COLO668 (cell line): ENCODE measurements around the gene ZNF592.
"Not testable (repeated sequence)": the region's sequence is repeated elsewhere in the genome, so short reads cannot be mapped to it uniquely, and the experiment has no call there.

Source experiments
- DNase-seq: peaks from one replicate; lab custom pipeline; 2025; ENCODE audit not compliant: unreplicated experiment; lab: John Stamatoyannopoulos, UW

ZNF592 gene

GRCh38 chr15:84748274-84749110 is at the start of gene ZNF592:
Gene ZNF592 (plus strand): TSS chr15:84748592. CDS start chr15:84782676, 34,084 bp downstream.
- peak; percentile 85 for DNase-seq

- no peak for DNase-seq
Measured at GRCh38 chr15:84699538-84700191, 48.7 kb upstream of the ZNF592 start.

GRCh38 chr15:84702961-84703482 is 45.4 kb upstream of the ZNF592 start:
- no peak for DNase-seq

- no peak for DNase-seq
Measured at GRCh38 chr15:84703808-84704207, 44.6 kb upstream of the ZNF592 start.

GRCh38 chr15:84714372-84714771 is 34.0 kb upstream of the ZNF592 start:
- DNase-seq, result no peak

- no peak for DNase-seq
Measured at GRCh38 chr15:84714821-84715220, 33.6 kb upstream of the ZNF592 start.

- peak; percentile 37 for DNase-seq
Measured at GRCh38 chr15:84715441-84716035, 32.9 kb upstream of the ZNF592 start.

- peak; percentile 95 for DNase-seq
Measured at GRCh38 chr15:84716036-84716732, 32.2 kb upstream of the ZNF592 start, which contains the start of gene SEC11A. Gene SEC11A (minus strand): TSS chr15:84716139. CDS start chr15:84716075, 64 bp downstream.

- DNase-seq, result no peak
Measured at GRCh38 chr15:84721371-84721770, 27.0 kb upstream of the ZNF592 start.

GRCh38 chr15:84722628-84723027 is 25.8 kb upstream of the ZNF592 start:
- no peak for DNase-seq

GRCh38 chr15:84725001-84725491 is 23.3 kb upstream of the ZNF592 start:
- no peak for DNase-seq

- no peak for DNase-seq
Measured at GRCh38 chr15:84727429-84727828, 21.0 kb upstream of the ZNF592 start.

GRCh38 chr15:84731774-84732173 is 16.6 kb upstream of the ZNF592 start:
- no peak for DNase-seq

- DNase-seq, result no peak
Measured at GRCh38 chr15:84734794-84735479, 13.5 kb upstream of the ZNF592 start.

- not testable (repeated sequence) for DNase-seq
Measured at GRCh38 chr15:84735480-84736061, 12.8 kb upstream of the ZNF592 start.

- no peak for DNase-seq
Measured at GRCh38 chr15:84736375-84736774, 12.0 kb upstream of the ZNF592 start.

GRCh38 chr15:84737005-84737404 is 11.4 kb upstream of the ZNF592 start:
- DNase-seq, result no peak

- DNase-seq, result no peak
Measured at GRCh38 chr15:84740691-84741090, 7.7 kb upstream of the ZNF592 start.

- no peak for DNase-seq
Measured at GRCh38 chr15:84741121-84741520, 7.3 kb upstream of the ZNF592 start.
